GM12873 (cell line): ENCODE data around the gene RFNG.

ENCODE experiments used
- TF ChIP-seq, protein P1 (sequence below): IDR thresholded peaks from 2 replicates; pipeline ENCODE4 v1.5.1; 2012; ENCODE audit warnings: low read depth, mild to moderate bottlenecking, moderate library complexity, low read length, control low read depth; ENCODE audit not compliant: insufficient read depth; ENCODE audit errors: missing control alignments

The RFNG gene

DNA sequence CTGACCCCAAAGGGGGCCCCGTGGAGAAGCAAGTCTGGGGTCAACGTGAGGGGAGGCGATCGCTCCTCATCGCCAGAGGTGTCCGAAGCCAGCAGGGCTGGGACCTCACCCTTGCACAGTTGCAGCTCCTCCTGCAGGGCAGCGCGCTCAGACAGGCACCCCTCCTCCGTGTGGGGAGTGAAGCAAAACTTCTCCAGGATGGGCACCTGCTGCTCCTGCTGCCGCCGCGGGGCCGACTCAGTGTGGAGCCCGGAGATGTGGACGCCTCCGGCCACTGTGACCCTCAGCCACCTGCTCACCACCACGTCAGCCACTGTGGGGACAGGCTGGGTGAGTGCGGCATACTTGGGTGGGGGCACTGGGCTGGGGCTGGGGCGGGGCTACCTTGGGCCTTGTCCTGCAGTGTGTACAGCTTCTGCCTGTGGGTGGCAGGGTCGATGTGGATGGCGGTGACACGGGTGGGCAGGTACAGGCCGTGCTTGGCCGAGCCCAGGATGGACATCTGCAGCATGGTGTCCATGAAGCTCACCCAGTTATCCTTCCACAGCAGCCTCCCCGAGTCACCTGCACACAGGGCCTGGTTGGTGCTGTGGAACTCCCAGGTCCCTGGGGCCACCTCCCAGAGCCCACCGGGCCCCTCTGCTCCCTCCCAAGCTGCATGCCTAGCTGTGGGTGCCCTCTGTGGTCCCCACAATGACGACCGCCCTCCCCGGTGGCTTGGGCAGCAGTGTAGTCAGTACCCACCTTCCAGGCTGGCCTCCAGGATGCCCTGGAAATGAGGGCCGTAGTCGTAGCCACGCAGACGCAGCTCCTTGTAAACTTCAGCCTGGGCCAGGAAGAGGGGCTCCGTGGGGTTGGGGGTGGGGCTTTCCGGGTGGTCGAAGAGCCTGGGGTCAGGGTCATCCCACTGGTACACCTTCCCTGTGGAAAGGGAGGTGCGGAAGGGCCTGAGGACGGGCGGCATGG, 35.6 kb upstream of the RFNG start:
- TF ChIP-seq, protein P1, sequence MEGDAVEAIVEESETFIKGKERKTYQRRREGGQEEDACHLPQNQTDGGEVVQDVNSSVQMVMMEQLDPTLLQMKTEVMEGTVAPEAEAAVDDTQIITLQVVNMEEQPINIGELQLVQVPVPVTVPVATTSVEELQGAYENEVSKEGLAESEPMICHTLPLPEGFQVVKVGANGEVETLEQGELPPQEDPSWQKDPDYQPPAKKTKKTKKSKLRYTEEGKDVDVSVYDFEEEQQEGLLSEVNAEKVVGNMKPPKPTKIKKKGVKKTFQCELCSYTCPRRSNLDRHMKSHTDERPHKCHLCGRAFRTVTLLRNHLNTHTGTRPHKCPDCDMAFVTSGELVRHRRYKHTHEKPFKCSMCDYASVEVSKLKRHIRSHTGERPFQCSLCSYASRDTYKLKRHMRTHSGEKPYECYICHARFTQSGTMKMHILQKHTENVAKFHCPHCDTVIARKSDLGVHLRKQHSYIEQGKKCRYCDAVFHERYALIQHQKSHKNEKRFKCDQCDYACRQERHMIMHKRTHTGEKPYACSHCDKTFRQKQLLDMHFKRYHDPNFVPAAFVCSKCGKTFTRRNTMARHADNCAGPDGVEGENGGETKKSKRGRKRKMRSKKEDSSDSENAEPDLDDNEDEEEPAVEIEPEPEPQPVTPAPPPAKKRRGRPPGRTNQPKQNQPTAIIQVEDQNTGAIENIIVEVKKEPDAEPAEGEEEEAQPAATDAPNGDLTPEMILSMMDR, result no peak

DNA sequence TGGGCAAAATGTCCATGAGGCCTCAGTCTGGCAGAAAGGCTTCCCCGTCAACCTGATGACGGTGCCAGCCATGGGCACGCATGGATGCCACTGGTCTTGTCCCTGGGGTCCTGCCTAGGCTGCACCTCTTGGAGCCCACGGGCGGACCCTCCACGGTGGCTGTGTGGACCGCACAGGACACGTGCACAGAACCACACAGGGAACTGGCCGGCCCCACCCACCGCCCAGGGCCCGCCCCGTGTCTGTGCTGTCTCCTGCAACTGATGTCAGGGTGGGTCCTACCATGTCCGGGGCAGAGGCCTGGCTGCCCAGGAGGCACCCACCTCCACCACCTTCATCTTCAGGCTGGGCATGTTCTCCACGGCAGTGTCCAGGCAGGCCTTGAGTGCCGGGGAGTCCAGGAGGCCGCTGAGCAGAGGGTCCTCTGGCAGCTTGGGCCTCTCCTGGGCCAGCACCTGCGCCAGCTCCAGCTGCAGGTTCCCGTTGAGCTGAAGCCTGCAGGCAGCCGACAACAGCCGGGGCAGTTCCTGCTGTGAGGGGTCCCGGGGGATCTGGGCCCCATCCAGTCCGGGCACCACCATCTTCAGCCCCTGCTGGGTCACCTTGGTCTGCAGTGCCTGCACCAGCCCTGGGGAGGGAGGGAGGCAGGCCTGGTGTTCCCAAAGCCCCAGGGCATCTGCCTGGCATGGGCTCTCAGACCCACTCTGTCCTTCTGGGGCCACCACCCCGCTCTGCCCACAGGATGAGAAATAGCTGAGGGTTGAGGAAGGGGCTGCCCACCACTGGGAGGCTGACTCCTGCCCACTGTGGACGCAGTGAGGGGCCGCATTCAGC, 34.5 kb upstream of the RFNG start:
- TF ChIP-seq, protein P1, result no peak

DNA sequence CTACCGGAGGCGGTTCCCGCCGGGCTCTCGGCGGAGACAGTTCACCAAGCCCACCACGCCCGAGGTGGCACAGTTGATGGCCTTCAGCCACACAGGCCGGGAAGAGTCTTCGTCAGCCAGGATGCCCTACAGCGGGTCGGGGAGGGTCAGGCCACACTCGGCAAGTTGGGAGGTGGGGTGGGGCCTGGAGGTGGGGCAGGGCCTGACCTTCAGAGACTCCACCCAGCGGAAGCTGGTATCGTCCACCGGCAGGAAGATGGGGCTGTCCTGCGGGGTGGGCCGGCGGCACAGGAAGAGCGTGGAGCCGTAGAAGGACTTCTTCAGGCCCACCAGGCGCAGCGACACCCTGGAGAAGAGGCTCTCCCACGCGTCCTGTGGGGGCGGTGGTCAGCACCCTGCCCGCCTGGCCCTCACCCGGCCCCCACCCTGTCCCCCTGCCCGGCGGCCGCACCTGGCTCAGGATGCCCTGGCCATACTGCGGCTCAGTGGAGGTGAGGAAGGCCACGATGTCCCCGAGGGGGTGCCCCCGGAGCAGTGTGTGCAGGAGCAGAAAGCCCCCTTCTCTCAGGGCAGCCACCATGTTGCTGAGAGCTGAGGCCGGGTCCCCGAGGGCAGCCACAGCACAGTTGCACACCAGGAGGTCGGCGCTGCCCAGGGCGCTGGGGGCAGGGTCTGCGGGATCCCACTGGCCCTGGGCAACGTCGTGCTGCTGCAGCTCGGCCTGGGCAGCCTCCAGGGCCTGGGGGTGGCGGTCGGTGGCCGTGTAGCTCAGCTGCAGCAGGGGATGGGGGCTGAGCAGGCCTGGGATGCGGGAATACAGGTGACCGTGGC, 33.6 kb upstream of the RFNG start:
- TF ChIP-seq, protein P1, result no peak

DNA sequence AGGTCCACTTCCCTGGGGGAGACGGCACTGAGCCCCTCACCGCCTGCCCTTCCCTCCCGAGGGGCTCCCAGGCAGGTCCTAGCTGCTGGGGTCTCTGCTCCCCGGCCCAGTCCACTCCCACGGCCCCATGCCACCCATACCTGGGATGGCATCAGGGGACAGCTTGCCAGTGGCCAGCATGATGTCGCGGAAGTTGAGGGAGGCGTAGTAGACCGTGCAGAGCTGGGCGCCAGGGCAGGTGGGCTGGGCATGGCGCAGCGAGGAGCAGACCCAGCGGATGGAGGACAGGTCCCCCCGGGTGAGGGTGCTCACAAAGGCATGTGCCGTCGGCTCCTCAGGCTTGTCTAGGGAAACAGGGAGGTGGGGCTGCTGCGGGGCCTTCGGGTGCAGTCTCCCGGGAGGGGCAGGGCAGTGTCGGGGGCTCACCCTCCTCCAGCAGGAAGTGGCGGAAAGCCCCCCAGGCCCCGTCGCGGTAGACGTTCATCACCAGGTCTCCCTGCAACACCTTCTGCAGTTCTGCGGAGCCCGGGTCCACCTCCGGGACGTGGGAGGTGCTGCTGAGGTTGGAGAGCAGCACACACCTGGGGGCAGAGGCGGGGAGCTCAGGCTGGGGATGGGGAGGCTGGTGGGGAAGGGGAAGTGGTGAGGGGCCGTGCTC, 32.9 kb upstream of the RFNG start:
- TF ChIP-seq, protein P1, result no peak

DNA sequence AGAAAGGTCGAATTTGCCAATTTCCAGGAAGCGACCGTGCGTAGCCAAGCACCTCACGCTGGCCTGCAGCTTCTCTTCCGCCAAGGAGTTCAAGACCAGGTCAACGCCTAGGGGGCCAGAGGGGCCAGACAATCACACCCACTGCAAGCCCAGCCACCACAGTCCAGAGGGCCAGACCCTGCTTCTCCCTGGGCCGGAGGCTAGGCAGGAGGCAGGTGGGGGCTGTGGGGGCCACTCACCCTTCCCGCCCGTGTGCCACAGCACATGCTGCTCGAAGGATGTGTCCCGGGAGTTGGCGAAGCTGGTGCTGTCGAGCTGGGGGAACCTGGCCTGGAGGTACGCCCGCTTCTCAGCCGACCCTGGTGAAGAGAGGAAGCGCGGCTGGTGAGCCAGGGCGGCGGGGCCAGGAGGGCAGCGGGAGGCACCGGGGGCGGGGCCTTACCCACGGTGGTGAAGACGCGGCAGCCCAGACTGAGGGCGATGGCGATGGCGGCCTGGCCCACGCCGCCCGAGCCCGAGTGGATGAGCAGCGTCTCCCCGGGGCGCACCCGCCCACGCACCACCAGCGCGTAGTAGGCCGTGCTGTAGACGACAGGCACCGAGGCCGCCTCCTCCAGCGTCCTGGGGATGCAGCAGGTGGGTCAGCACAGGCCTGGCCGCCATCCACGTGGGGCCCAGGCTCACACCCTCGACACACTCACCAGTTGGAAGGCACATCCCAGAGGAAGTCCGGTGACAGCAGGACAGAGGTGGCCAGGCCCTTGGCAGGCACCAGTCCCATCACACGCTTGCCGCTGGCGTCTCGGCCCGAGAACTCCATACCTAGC, 32.1 kb upstream of the RFNG start:
- TF ChIP-seq, protein P1, result no peak

DNA sequence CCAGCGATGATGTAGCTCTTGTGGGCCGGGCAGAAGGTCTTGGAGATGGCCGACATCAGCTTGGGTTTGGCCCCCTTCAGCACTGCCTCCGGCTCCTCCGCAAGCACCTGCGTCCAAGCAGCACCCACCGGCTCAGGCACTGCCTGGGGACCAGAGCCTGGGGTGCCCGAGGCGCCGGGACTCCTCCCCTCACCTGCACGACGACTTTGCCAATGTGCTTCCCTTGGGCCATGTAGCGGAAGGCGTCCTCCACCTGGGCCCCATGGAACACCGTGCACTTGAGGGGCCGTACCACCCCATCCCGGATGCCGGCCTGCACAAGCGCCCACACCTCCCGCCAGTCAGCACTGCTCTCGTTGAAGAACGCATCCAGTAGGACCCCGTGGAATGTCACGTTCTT, 31.4 kb upstream of the RFNG start:
- TF ChIP-seq, protein P1, result no peak
